Uterus (tissue), 2 donors: Measurements from ENCODE around the gene ARID1B.

ENCODE experiments used
- CTCF ChIP-seq, 4 experiments: fragments of 200-600 bp in 2 of 4; fragments of 450-650 bp in 2 of 4; sonication (generic) in 2 of 4; IDR thresholded peaks; one replicate each; pipeline ENCODE4 v1.5.1; 2016 to 2019; ENCODE audit warnings: antibody characterized with exemption in 4 of 4, mild to moderate bottlenecking in 2 of 4, moderate library complexity in 1 of 4
- POLR2A ChIP-seq, 2 donors: fragments of 450-650 bp; IDR thresholded peaks; one replicate each; pipeline ENCODE4 v1.6.1; 2016; ENCODE audit warnings: antibody characterized with exemption in 2 of 2, mild to moderate bottlenecking in 1 of 2, moderate library complexity in 1 of 2

- no peak for TF ChIP-seq CTCF (IDR thresholded peaks at IDR 0.05)
- no peak for TF ChIP-seq POLR2A (IDR thresholded peaks at IDR 0.05)
Measured at GRCh38 chr6:156957931-156958547, 180.9 kb downstream of the ARID1B start.
